Natural killer cell treated with Interleukin-12 subunit alpha and Interleukin-12 subunit beta and Interleukin-15 and Interleukin-18, amount 100 ng/mL, for 72 hours (primary cell): ENCODE measurements around the gene TNFSF8. TPM values are rescaled to one million over a fixed set of nuclear protein-coding genes. Genes with fewer than 3 reads are reported as not detected.

Experiments used
- ATAC-seq, 2 donors: fragments of 150-1000 bp; cut with Tn5 transposase in 1 of 2; sonication (Bioruptor Pico), chemical (Tn5 transposase) in 1 of 2; 2 replicates each; pipeline ENCODE4 v1.10.0; 2021
- DNase-seq: peaks from one replicate; pipeline ENCODE4 v3.0.0; 2022; ENCODE audit warnings: low spot score
- H3K27ac Mint-ChIP-seq, 2 donors: 1 replicate in 1 of 2; 2 replicates in 1 of 2; pipeline ENCODE4 v1.8.0; 2022; ENCODE audit warnings: mixed read lengths in 2 of 2, mild to moderate bottlenecking in 1 of 2, moderate library complexity in 1 of 2
- H3K27me3 Mint-ChIP-seq, 2 donors: 1 replicate in 1 of 2; 2 replicates in 1 of 2; pipeline ENCODE4 v1.8.0; 2022; ENCODE audit warnings: mixed read lengths in 2 of 2
- H3K36me3 Mint-ChIP-seq: one replicate; pipeline ENCODE4 v1.8.0; 2022; ENCODE audit warnings: mixed read lengths
- H3K4me1 Mint-ChIP-seq, 2 donors: 1 replicate in 1 of 2; 2 replicates in 1 of 2; pipeline ENCODE4 v1.8.0; 2022; ENCODE audit warnings: low read depth in 2 of 2, mixed read lengths in 2 of 2, mild to moderate bottlenecking in 1 of 2
- H3K4me3 Mint-ChIP-seq: one replicate; pipeline ENCODE4 v1.8.0; 2022; ENCODE audit warnings: mixed read lengths
- H3K9me3 Mint-ChIP-seq: 2 replicates; pipeline ENCODE4 v1.8.0; 2022; ENCODE audit warnings: mixed read lengths
- total RNA-seq, 2 donors: library from RNA; stranded (reverse); gene quantifications; one replicate each; pipeline ENCODE4 v1.2.3, GENCODE V29; 2022

Gene TNFSF8
- total RNA-seq, 2 donors from 2014 or later, result 1.3 to 1.9 TPM

GRCh38 chr9:114861922-114862605 lies 68.3 kb downstream of the TNFSF8 start:
- ATAC-seq (no peak), DNase-seq (no peak)
- Mint-ChIP-seq H3K4me3 (no peak overlapping the region), H3K27me3 (peaks cover 6% of the 10 kb centered on the region in 2 donors), H3K9me3 (peaks cover 5% of the 10 kb centered on the region), H3K36me3 (peaks cover 8% of the 10 kb centered on the region), H3K4me1 (no peaks in the 10 kb centered on the region), H3K27ac (no peak overlapping the region)

- no peaks in the 10 kb centered on the region for H3K4me1 Mint-ChIP-seq
- H3K36me3 Mint-ChIP-seq, result peaks cover 8% of the 10 kb centered on the region
- ATAC-seq, result no peak
- H3K4me3 Mint-ChIP-seq, result no peak overlapping the region
- H3K27ac Mint-ChIP-seq, result no peak overlapping the region
- DNase-seq, result no peak
- peaks cover 5% of the 10 kb centered on the region for H3K9me3 Mint-ChIP-seq
- H3K27me3 Mint-ChIP-seq, result peaks cover 6% of the 10 kb centered on the region in 2 donors
These were observed 69.1 kb downstream of the TNFSF8 start for GRCh38 chr9:114861273-114861672.

- no peak overlapping the region for H3K27ac Mint-ChIP-seq
- no peak overlapping the region for H3K4me3 Mint-ChIP-seq
- peaks cover 5% of the 10 kb centered on the region for H3K9me3 Mint-ChIP-seq
- H3K4me1 Mint-ChIP-seq, result no peaks in the 10 kb centered on the region
- H3K27me3 Mint-ChIP-seq, result peaks cover 6% of the 10 kb centered on the region in 2 donors
- peaks cover 8% of the 10 kb centered on the region for H3K36me3 Mint-ChIP-seq
- ATAC-seq (no peak), DNase-seq (no peak)
These were observed 70.2 kb downstream of the TNFSF8 start for GRCh38 chr9:114860187-114860586.

GRCh38 chr9:114856942-114857315 lies 73.5 kb downstream of the TNFSF8 start:
- peaks cover 9 to 13% of the 10 kb centered on the region in 2 donors for H3K27me3 Mint-ChIP-seq
- H3K27ac Mint-ChIP-seq, result no peak overlapping the region
- DNase-seq, result no peak
- peaks cover 8% of the 10 kb centered on the region for H3K36me3 Mint-ChIP-seq
- no peak overlapping the region for H3K4me3 Mint-ChIP-seq
- peaks cover 5% of the 10 kb centered on the region for H3K9me3 Mint-ChIP-seq
- no peak for ATAC-seq
- peaks cover 0 to 7% of the 10 kb centered on the region in 2 donors for H3K4me1 Mint-ChIP-seq

- H3K27me3 Mint-ChIP-seq, result peaks cover 9 to 13% of the 10 kb centered on the region in 2 donors
- DNase-seq, result no peak
- H3K4me1 Mint-ChIP-seq, result peaks cover 1 to 8% of the 10 kb centered on the region in 2 donors
- peaks cover 5% of the 10 kb centered on the region for H3K9me3 Mint-ChIP-seq
- H3K27ac Mint-ChIP-seq, result no peak overlapping the region
- ATAC-seq, result no peak
- no peak overlapping the region for H3K4me3 Mint-ChIP-seq
- peaks cover 8% of the 10 kb centered on the region for H3K36me3 Mint-ChIP-seq
These were observed 74.0 kb downstream of the TNFSF8 start for GRCh38 chr9:114856215-114856941.

- H3K27me3 Mint-ChIP-seq, result peaks cover 11 to 13% of the 10 kb centered on the region in 2 donors
- no peak overlapping the region for H3K4me3 Mint-ChIP-seq
- no peak for DNase-seq
- peaks cover 8% of the 10 kb centered on the region for H3K36me3 Mint-ChIP-seq
- H3K27ac Mint-ChIP-seq, result no peak overlapping the region
- ATAC-seq, result no peak
- peaks cover 5% of the 10 kb centered on the region for H3K9me3 Mint-ChIP-seq
- peaks cover 9 to 13% of the 10 kb centered on the region in 2 donors for H3K4me1 Mint-ChIP-seq
These were observed 74.9 kb downstream of the TNFSF8 start for GRCh38 chr9:114855488-114855887.

GRCh38 chr9:114854736-114855355 lies 75.5 kb downstream of the TNFSF8 start:
- H3K9me3 Mint-ChIP-seq, result peaks cover 5% of the 10 kb centered on the region
- DNase-seq (no peak), ATAC-seq (no peak)
- H3K27ac Mint-ChIP-seq, result no peak overlapping the region
- H3K4me3 Mint-ChIP-seq, result no peak overlapping the region
- peaks cover 8% of the 10 kb centered on the region for H3K36me3 Mint-ChIP-seq
- peaks cover 9 to 13% of the 10 kb centered on the region in 2 donors for H3K4me1 Mint-ChIP-seq
- peaks cover 11 to 13% of the 10 kb centered on the region in 2 donors for H3K27me3 Mint-ChIP-seq

GRCh38 chr9:114853071-114853855 lies 77.1 kb downstream of the TNFSF8 start:
- H3K27me3 Mint-ChIP-seq, result peaks cover 5 to 7% of the 10 kb centered on the region in 2 donors
- DNase-seq (no peak), ATAC-seq (no peak)
- H3K27ac Mint-ChIP-seq, result no peak overlapping the region
- peaks cover 9 to 13% of the 10 kb centered on the region in 2 donors for H3K4me1 Mint-ChIP-seq
- no peak overlapping the region for H3K4me3 Mint-ChIP-seq
- H3K36me3 Mint-ChIP-seq, result no peaks in the 10 kb centered on the region
- H3K9me3 Mint-ChIP-seq, result no peaks in the 10 kb centered on the region

GRCh38 chr9:114852050-114852594 lies 78.3 kb downstream of the TNFSF8 start:
- H3K9me3 Mint-ChIP-seq, result no peaks in the 10 kb centered on the region
- no peak overlapping the region for H3K27ac Mint-ChIP-seq
- H3K4me1 Mint-ChIP-seq, result peaks cover 9 to 13% of the 10 kb centered on the region in 2 donors
- DNase-seq (no peak), ATAC-seq (no peak)
- peaks cover 5 to 7% of the 10 kb centered on the region in 2 donors for H3K27me3 Mint-ChIP-seq
- no peak overlapping the region for H3K4me3 Mint-ChIP-seq
- H3K36me3 Mint-ChIP-seq, result no peaks in the 10 kb centered on the region

GRCh38 chr9:114851306-114851705 lies 79.1 kb downstream of the TNFSF8 start:
- Mint-ChIP-seq H3K9me3 (no peaks in the 10 kb centered on the region), H3K36me3 (no peaks in the 10 kb centered on the region), H3K4me3 (no peak overlapping the region), H3K27me3 (peaks cover 5 to 7% of the 10 kb centered on the region in 2 donors), H3K4me1 (peaks cover 9 to 13% of the 10 kb centered on the region in 2 donors), H3K27ac (peak overlapping the region in 1 of 2 donors; percentile 0)
- DNase-seq (no peak), ATAC-seq (no peak)

Other genes with a start within 250 kb of the TNFSF8 start
- gene TEX48, start 248.4 kb downstream of the TNFSF8 start, total RNA-seq, result not detected
- gene TNFSF15, start 124.6 kb downstream of the TNFSF8 start, total RNA-seq, result under 1 TPM in 1 of 2 donors, not detected in 1; 0.08 TPM
- under 1 TPM in 1 of 2 donors, not detected in 1; 0.64 TPM for gene TNC, start 187.6 kb upstream of the TNFSF8 start, total RNA-seq